HG02678 (cell line): ENCODE data around the gene RCC1.
A peak's percentile ranks its signal among the peaks of the same experiment; 100 is the strongest.
"Not testable (repeated sequence)": the region's sequence is repeated elsewhere in the genome, so short reads cannot be mapped to it uniquely, and the experiment has no call there.

Experiments
- ATAC-seq: cut with Tn5 transposase; IDR thresholded peaks from one replicate; pipeline ENCODE4 v1.9.1; 2021; ENCODE audit warnings: mild to moderate bottlenecking, moderate library complexity; ENCODE audit not compliant: unreplicated experiment

RCC1 gene

GRCh38 chr1:28510970-28511440 is 5.2 kb downstream of the RCC1 start:
- no peak for ATAC-seq

GRCh38 chr1:28512058-28512611 is 6.3 kb downstream of the RCC1 start:
- ATAC-seq: no peak

- not testable (repeated sequence) for ATAC-seq
These were observed 8.6 kb downstream of the RCC1 start for GRCh38 chr1:28514445-28514933.

GRCh38 chr1:28516518-28516956 is 10.7 kb downstream of the RCC1 start:
- ATAC-seq: no peak

- no peak for ATAC-seq
These were observed 11.8 kb downstream of the RCC1 start for GRCh38 chr1:28517649-28517999.

- peak; percentile 79 for ATAC-seq
These were observed 12.3 kb downstream of the RCC1 start for GRCh38 chr1:28518000-28518744.

GRCh38 chr1:28518745-28519341 is 13.0 kb downstream of the RCC1 start:
- no peak for ATAC-seq

DNA sequence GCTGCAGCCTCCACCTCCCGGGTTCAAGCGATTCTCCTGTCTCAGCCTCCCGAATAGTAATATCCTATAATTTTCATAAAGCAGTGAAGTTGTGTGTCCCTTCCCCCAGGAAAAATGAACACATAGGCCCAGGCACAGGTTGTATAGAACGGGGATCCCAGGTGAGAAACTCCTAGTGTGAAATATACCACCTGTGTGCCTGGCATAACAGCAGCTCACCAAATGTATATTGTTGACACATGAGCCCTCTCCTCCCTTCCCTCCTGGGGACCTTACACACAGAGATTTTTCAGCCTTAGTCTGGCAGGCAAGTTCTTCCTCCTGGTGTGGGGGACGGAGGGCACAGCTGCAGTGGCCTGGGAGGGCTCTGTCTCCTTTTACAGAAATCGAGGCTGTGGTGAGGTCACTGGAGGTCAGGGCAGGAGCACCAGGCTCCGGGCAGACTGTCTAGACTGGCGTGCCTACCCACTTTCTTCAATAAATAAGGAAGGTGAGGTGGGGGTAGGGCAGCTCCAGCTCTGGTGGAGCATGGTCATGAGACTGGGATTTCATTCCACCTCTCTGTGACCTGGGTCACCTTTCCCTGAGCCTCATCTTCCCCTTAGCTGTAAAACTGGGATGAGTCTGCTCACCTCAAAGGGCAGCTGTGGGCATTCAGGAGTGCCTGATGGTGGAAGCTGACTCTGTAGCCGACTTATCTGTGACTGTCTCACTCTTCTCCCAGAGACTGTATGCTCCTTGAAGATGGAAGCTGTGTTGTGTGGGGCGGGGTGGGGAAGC is 14.3 kb downstream of the RCC1 start:
- no peak for ATAC-seq

DNA sequence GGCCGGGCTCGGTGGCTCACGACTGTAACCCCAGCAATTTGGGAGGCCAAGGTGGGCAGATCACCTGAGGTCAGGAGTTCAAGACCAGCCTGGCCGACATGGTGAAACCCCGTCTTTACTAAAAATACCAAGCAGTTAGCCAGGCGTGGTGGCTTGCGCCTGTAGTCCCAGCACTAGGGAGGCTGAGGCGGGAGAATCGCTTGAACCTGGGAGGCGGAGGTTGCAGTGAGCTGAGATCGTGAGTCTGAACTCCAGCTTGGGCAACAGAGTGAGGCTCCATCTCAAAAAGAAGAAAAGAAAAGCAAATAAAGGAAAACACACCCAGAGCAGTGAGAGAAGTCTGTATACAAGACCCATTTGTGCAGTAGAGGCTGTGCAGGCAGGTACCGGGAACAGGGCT is 15.0 kb downstream of the RCC1 start:
- ATAC-seq: not testable (repeated sequence)

- ATAC-seq: no peak
These were observed 15.8 kb downstream of the RCC1 start for GRCh38 chr1:28521502-28522164.

DNA sequence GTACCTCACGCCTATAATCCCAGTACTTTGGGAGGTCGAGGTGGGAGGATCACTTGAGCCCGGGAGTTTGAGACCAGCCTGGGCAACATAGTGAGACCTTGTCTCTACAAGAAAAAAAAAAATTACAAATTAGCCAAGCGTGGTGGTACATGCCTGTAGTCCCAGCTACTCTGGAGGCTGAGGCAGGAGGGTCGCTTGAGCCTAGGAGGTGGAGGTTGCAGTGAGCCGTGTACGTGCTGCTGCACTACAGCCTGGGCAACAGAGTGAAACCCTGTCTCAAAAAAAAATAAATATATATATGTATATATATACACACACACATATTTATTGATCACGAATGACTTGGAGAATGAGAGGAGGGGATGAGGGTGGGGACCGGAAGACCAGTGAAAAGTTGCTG is 16.7 kb downstream of the RCC1 start:
- ATAC-seq: not testable (repeated sequence)

DNA sequence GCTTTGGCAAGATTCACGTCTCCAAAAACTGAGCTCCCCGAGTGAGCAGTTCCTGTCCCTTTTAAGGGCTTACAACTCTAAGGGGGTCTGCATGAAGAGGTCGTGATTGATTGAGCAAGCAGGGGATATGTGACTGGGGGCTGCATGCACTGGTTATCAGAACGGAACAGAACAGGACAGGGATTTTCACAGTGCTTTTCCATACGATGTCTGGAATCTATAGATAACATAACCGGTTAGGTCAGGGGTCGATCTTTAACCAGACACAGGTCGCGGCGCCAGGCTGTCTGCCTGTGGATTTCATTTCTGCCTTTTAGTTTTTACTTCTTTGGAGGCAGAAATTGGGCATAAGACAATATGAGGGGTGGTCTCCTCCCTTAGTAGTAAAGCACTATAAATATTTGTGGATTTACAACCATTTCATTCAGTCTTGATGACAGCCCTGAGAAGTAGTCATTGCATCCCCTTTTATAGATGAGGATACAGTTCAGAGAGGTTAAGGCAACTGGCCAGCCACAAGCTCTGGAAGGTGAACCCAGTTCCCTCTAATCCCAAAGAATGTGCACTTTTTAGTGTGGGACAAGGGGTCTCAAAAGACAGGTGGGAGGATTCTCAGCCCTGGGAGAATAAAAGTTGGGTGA is 19.3 kb downstream of the RCC1 start:
- not testable (repeated sequence) for ATAC-seq

DNA sequence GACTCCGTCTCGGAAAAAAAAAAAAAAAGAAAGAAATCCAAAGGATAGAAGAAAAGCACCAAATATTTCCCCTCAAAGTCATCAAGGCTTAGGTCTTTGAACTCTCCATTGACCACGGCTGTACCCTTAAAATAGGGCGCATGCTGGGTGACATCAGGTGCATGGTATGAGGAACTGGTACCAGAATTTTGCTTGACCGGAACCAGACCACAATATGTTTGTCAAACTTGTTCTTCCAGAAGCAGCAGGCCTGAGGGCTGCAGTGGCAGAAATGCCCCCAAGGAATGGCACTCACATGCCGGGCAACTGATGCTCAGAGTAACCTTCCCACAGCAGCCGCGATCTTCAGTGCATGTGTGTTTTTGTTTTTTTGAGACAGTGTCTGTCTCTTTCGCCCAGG is 21.0 kb downstream of the RCC1 start:
- ATAC-seq: no peak

- no peak for ATAC-seq
These were observed 24.6 kb downstream of the RCC1 start for GRCh38 chr1:28530456-28530855.

DNA sequence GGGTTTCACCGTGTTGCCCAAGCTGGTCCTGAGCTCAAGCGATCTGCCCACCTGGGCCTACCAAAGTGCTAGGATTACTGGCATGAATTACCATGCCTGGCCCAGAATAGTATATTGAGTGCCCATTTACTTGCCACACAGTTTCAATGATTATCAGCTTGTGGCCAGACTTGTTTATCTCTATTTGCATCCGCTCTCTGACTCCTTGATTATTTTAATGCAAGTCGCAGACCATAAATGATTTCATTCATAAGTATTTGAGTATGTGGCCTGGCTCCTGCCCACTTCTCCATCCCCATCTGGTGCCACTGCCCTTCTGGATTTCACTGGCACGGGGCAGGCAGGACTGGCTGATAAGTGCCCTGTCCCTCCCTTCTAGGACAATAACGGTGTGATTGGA is 28.8 kb downstream of the RCC1 start:
- no peak for ATAC-seq

- no peak for ATAC-seq
These were observed 29.3 kb downstream of the RCC1 start for GRCh38 chr1:28535180-28535579.

- ATAC-seq: no peak
These were observed 31.8 kb downstream of the RCC1 start for GRCh38 chr1:28537457-28538199.

- no peak for ATAC-seq
These were observed 32.4 kb downstream of the RCC1 start for GRCh38 chr1:28538286-28538685.

- ATAC-seq: no peak
These were observed 34.8 kb downstream of the RCC1 start for GRCh38 chr1:28540651-28541050.
